H1 (cell line): ENCODE data around the gene JOSD2. TPM values are rescaled to one million over a fixed set of nuclear protein-coding genes. Genes with fewer than 3 reads are reported as not detected.

ENCODE experiments used
- ATF2 ChIP-seq: IDR thresholded peaks from 2 replicates; pipeline ENCODE4 v1.6.1; 2012; ENCODE audit warnings: low read length, inconsistent platforms
- EGR1 ChIP-seq: IDR thresholded peaks from 2 replicates; pipeline ENCODE4 v1.6.1; 2011; ENCODE audit warnings: low read depth, low read length, borderline replicate concordance
- JUND ChIP-seq: IDR thresholded peaks from 2 replicates; pipeline ENCODE4 v1.6.1; 2011; ENCODE audit warnings: mild to moderate bottlenecking, improper control_type of control experiment, low read length
- TBP ChIP-seq: IDR thresholded peaks from 2 replicates; pipeline ENCODE4 v1.6.1; 2011; ENCODE audit warnings: low read depth, low read length, improper control_type of control experiment
- USF2 ChIP-seq: IDR thresholded peaks from 2 replicates; pipeline ENCODE4 v1.6.1; 2011; ENCODE audit warnings: low read length, improper control_type of control experiment
- polyA plus RNA-seq, 7 experiments: library from polyadenylated mRNA; depleted of rRNA in 3 of 7; stranded (reverse) in 5 of 7; unstranded in 2 of 7; fragments of >200 nt in 5 of 7; fragments of 200-250 nt in 2 of 7; gene quantifications; 1 replicate in 5 of 7; 2 replicates in 1 of 7; 4 replicates in 1 of 7; pipeline versions ENCODE4 v1.2.1 to v1.2.3, GENCODE V29; 2011 to 2013; ENCODE audit warnings: missing spikeins in 2 of 7, mixed read lengths in 2 of 7
- total RNA-seq: library from RNA; stranded (reverse); fragmentation: NEBNext Ultra II Directional; extraction: Animal tissue kit (Norgen Biotek cat#: 25700); gene quantifications from 2 replicates; pipeline ENCODE4 v1.2.1, GENCODE V29; 2021

Gene JOSD2
- total and polyA plus RNA-seq, 2 of the 8 experiments (the other 6 are each of a cell fraction or from before 2014, with no cell fraction given), result 1.9 to 6.6 TPM

- TF ChIP-seq EGR1 (no peak), ATF2 (no peak), USF2 (no peak), TBP (no peak), JUND (no peak)
- TF ChIP-seq, all 59 proteins: peak for 0
These were observed 5.0 kb downstream of the JOSD2 start (continued) for GRCh38 chr19:50505856-50506611.
